Activated CD8-positive, alpha-beta T cell treated with anti-CD3 and anti-CD28 coated beads for 36 hours (primary cell): Measurements from ENCODE around the gene GBA2. TPM values are rescaled to one million over a fixed set of nuclear protein-coding genes. Genes with fewer than 3 reads are reported as not detected.

Experiments
- ATAC-seq: fragments of 200-7000 bp; cut with Tn5 transposase; one replicate; pipeline ENCODE4 v1.10.0; 2021; ENCODE audit warnings: mild to moderate bottlenecking, moderate library complexity
- CTCF ChIA-PET: fragments of 350-600 bp; sonication (Branson Sonifier 250); formaldehyde crosslinking; loops from one replicate; lab custom pipeline; 2021; ENCODE audit warnings: antibody characterized with exemption; lab: Charles Lee
- POLR2A ChIA-PET: fragments of 350-600 bp; sonication (Branson Sonifier 250); formaldehyde crosslinking; loops from one replicate; lab custom pipeline; 2021; ENCODE audit warnings: antibody characterized with exemption; lab: Charles Lee
- DNase-seq: peaks from one replicate; pipeline ENCODE4 v3.0.0-alpha.2; 2020
- H3K27ac Mint-ChIP-seq: one replicate; pipeline ENCODE4 v1.8.0; 2021; ENCODE audit warnings: mild to moderate bottlenecking, mixed read lengths
- H3K27me3 Mint-ChIP-seq: one replicate; pipeline ENCODE4 v1.8.0; 2021; ENCODE audit warnings: mixed read lengths
- H3K36me3 Mint-ChIP-seq: one replicate; pipeline ENCODE4 v1.8.0; 2021; ENCODE audit warnings: low read depth, mixed read lengths
- H3K4me1 Mint-ChIP-seq: one replicate; pipeline ENCODE4 v1.8.0; 2021; ENCODE audit warnings: low read depth, mixed read lengths
- H3K4me3 Mint-ChIP-seq: one replicate; pipeline ENCODE4 v1.8.0; 2021; ENCODE audit warnings: mild to moderate bottlenecking, moderate library complexity, mixed read lengths
- H3K9me3 Mint-ChIP-seq: one replicate; pipeline ENCODE4 v1.8.0; 2021; ENCODE audit warnings: mixed read lengths
- intact Hi-C: fragments of 100-400 bp; cut with micrococcal nuclease; formaldehyde crosslinking; loops from one replicate; pipeline ENCODE4 v1.10.0; 2022
- microRNA-seq: library from miRNA; unstranded; fragments of <30 nt; microRNA quantifications from one replicate; pipeline ENCODE4 v1.2.0, GENCODE V29; 2022; ENCODE audit warnings: borderline microRNAs expressed, borderline replicate concordance
- total RNA-seq, 2 experiments: library from RNA; stranded (reverse); gene quantifications; one replicate each; pipeline ENCODE4 v1.2.3, GENCODE V29; 2021
- TF ChIP-seq, protein P1 (sequence below): fragments of 200-600 bp; IDR thresholded peaks from one replicate; pipeline ENCODE4 v1.8.0; 2022; ENCODE audit warnings: antibody characterized with exemption, mild to moderate bottlenecking

The GBA2 gene
- total RNA-seq, 2 experiments from 2014 or later: 21.2 to 22.3 TPM

- POLR2A ChIA-PET: interaction anchor here (1.2 to 2.4 kb wide), 4 partner anchors 16 to 80 kb away, joined by 4 to 12 read pairs (median 6); partner anchors contain the start of genes ARHGEF39, CA9, CCDC107 and RMRP
- peak overlapping the region; percentile 34 for H3K4me3 Mint-ChIP-seq
These were observed 60.2 kb downstream of the GBA2 start for GRCh38 chr9:35688558-35689541.

GRCh38 chr9:35687972-35688557 is 61.0 kb downstream of the GBA2 start:
- Mint-ChIP-seq H3K4me1 (peaks cover 18% of the 10 kb centered on the region), H3K27ac (no peak overlapping the region), H3K36me3 (no peaks in the 10 kb centered on the region), H3K9me3 (no peaks in the 10 kb centered on the region), H3K27me3 (no peaks in the 10 kb centered on the region), H3K4me3 (no peak overlapping the region)
- ATAC-seq (no peak), DNase-seq (no peak)
- POLR2A ChIA-PET: interaction anchor here (1.2 to 2.4 kb wide), 5 partner anchors 15 to 79 kb away, joined by 3 to 12 read pairs (median 5); partner anchors contain the start of genes ARHGEF39, CA9, CCDC107 and RMRP
- CTCF ChIA-PET: interaction anchor here (0.7 to 12.7 kb wide), 6 partner anchors 9 to 78 kb away, joined by 3 to 313 read pairs (median 57); partner anchors contain the start of genes ARHGEF39, CA9, CCDC107 and CREB3
- TF ChIP-seq, protein P1, sequence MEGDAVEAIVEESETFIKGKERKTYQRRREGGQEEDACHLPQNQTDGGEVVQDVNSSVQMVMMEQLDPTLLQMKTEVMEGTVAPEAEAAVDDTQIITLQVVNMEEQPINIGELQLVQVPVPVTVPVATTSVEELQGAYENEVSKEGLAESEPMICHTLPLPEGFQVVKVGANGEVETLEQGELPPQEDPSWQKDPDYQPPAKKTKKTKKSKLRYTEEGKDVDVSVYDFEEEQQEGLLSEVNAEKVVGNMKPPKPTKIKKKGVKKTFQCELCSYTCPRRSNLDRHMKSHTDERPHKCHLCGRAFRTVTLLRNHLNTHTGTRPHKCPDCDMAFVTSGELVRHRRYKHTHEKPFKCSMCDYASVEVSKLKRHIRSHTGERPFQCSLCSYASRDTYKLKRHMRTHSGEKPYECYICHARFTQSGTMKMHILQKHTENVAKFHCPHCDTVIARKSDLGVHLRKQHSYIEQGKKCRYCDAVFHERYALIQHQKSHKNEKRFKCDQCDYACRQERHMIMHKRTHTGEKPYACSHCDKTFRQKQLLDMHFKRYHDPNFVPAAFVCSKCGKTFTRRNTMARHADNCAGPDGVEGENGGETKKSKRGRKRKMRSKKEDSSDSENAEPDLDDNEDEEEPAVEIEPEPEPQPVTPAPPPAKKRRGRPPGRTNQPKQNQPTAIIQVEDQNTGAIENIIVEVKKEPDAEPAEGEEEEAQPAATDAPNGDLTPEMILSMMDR: no peak
- intact Hi-C loops: no loop called here

More at GRCh38 chr9:35688558-35689541, 60.2 kb downstream of the GBA2 start:
- Mint-ChIP-seq H3K9me3 (no peaks in the 10 kb centered on the region), H3K27ac (peak overlapping the region; percentile 55), H3K4me1 (peaks cover 18% of the 10 kb centered on the region), H3K27me3 (no peaks in the 10 kb centered on the region), H3K36me3 (no peaks in the 10 kb centered on the region)
- intact Hi-C loops: no loop called here
- ATAC-seq: peak; percentile 84
- CTCF ChIA-PET: interaction anchor here (1.4 to 12.7 kb wide), 5 partner anchors 8 to 78 kb away, joined by 6 to 313 read pairs (median 106); partner anchors contain the start of genes ARHGEF39, CA9, CCDC107 and CREB3
- TF ChIP-seq, protein P1: no peak
- DNase-seq: peak; percentile 22

- no peak for ATAC-seq
- Mint-ChIP-seq H3K4me1 (peaks cover 18% of the 10 kb centered on the region), H3K27ac (no peak overlapping the region), H3K36me3 (no peaks in the 10 kb centered on the region), H3K4me3 (no peak overlapping the region), H3K9me3 (no peaks in the 10 kb centered on the region), H3K27me3 (no peaks in the 10 kb centered on the region)
- no peak for DNase-seq
- TF ChIP-seq, protein P1: no peak
- intact Hi-C loops: no loop called here
- CTCF ChIA-PET: interaction anchor here (0.7 to 12.7 kb wide), 4 partner anchors 10 to 69 kb away, joined by 3 to 313 read pairs (median 138); partner anchors contain the start of genes ARHGEF39, CA9, CCDC107 and CREB3
- POLR2A ChIA-PET: interaction anchor here (1.3 to 2.4 kb wide), 3 partner anchors 23 to 29 kb away, joined by 3 to 12 read pairs (median 8); partner anchors contain the start of genes ARHGEF39, CCDC107 and RMRP
These were observed 61.7 kb downstream of the GBA2 start for GRCh38 chr9:35687306-35687705.

Small RNAs within 50 kb of the gene (microRNA-seq; reads per million reads assigned to microRNA genes)
- gene MIR6852 (not detected), gene MIR6853 (not detected)

Other genes with a start within 250 kb of the GBA2 start
- gene TESK1, start 144.0 kb downstream of the GBA2 start, total RNA-seq: 10 to 100 TPM; 26.1 to 26.9 TPM
- 10 to 100 TPM; 13.1 to 15.5 TPM for gene CD72, start 130.8 kb downstream of the GBA2 start, total RNA-seq
- 100 to 1,000 TPM in 1 of 2 experiments, 10 to 100 TPM in 1; 99.9 to 102 TPM for gene SIT1, start 98.3 kb downstream of the GBA2 start, total RNA-seq
- gene RMRP, start 91.2 kb downstream of the GBA2 start, total RNA-seq: over 10,000 TPM; 13,164 to 13,311 TPM
- gene CCDC107, start 90.9 kb downstream of the GBA2 start, total RNA-seq: 10 to 100 TPM; 12.1 to 13.7 TPM
- gene ARHGEF39, start 84.0 kb downstream of the GBA2 start, total RNA-seq: 10 to 100 TPM; 16.0 to 19.9 TPM
- 1 to 10 TPM; 4.5 to 4.9 TPM for gene CA9, start 75.3 kb downstream of the GBA2 start, total RNA-seq
- 1 to 10 TPM; 4.8 to 5.3 TPM for gene TPM2, start 59.3 kb downstream of the GBA2 start, total RNA-seq
- 100 to 1,000 TPM; 212 to 219 TPM for gene TLN1, start 17.0 kb downstream of the GBA2 start, total RNA-seq
- gene CREB3, start 16.6 kb downstream of the GBA2 start, total RNA-seq: 10 to 100 TPM; 22.3 to 22.4 TPM
- gene RGP1, start 59 bp upstream of the GBA2 start, total RNA-seq: 10 to 100 TPM; 13.0 to 14.8 TPM
- under 1 TPM; 0.59 to 0.67 TPM for gene MSMP, start 5.0 kb upstream of the GBA2 start, total RNA-seq
- 1 to 10 TPM; 7.5 to 7.8 TPM for gene NPR2, start 42.4 kb upstream of the GBA2 start, total RNA-seq
- gene SPAG8, start 63.0 kb upstream of the GBA2 start, total RNA-seq: 1 to 10 TPM in 1 of 2 experiments, under 1 TPM in 1; 0.63 to 1.1 TPM
- gene HINT2, start 65.8 kb upstream of the GBA2 start, total RNA-seq: 10 to 100 TPM; 53.4 to 62.7 TPM
- gene FAM221B, start 79.5 kb upstream of the GBA2 start, total RNA-seq: not detected
- gene TMEM8B, start 80.0 kb upstream of the GBA2 start, total RNA-seq: 1 to 10 TPM; 3.4 to 4.3 TPM
- gene OR13J1, start 121.2 kb upstream of the GBA2 start, total RNA-seq: not detected
- gene HRCT1, start 157.0 kb upstream of the GBA2 start, total RNA-seq: not detected
- not detected for gene SPAAR, start 160.3 kb upstream of the GBA2 start, total RNA-seq
- gene OR2S2, start 208.9 kb upstream of the GBA2 start, total RNA-seq: not detected